Measurements from ENCODE around the gene LETMD1. TPM values are rescaled to one million over a fixed set of nuclear protein-coding genes. Genes with fewer than 3 reads are reported as not detected.

The LETMD1 gene
- total and polyA plus RNA-seq, 9 of the 15 experiments (the other 6 are each of a cell fraction or from before 2014, with no cell fraction given), result 58.7 to 163 (median 75.4) TPM

- intact Hi-C loops (cut with micrococcal nuclease) (loop anchor here (1.0 to 2.0 kb wide), 2 partner anchors 34 to 133 kb away; partner anchors contain the start of gene LETMD1), in situ Hi-C loops (cut with MboI) (no loop called here)
- Histone ChIP-seq H4K20me1 (replicated peaks; ENCODE audit: control insufficient read depth, insufficient read depth, low read length) (no peaks in the 10 kb centered on the region), H3K4me2 (ENCODE audit: insufficient read depth, low read length) (peak within 1 kb of the TSS; percentile 94), H3K9me3 (replicated peaks; ENCODE audit: control insufficient read depth, insufficient read depth, low read depth, low read length) (no peaks in the 10 kb centered on the region), H3K4me1 (replicated peaks in 1 of 2; ENCODE audit: control insufficient read depth in 2 of 2, insufficient read depth in 2 of 2, low read length in 2 of 2) (peaks cover 14 to 17% of the 10 kb centered on the region in 2 experiments; a peak in 3 of 5 replicates), H3K4me3 (peak within 1 kb of the TSS; percentile 99), H3K9ac (ENCODE audit: insufficient read depth in 1 of 2, low read depth in 2 of 2, low read length in 2 of 2) (peak within 1 kb of the TSS; percentile 66 to 96), H3K9me1 (ENCODE audit: control insufficient read depth, insufficient read depth, low read length) (no peaks in the 10 kb centered on the region), H3K36me3 (ENCODE audit: control insufficient read depth, insufficient read depth, low read length) (no peaks in the 10 kb centered on the region), H3K27me3 (ENCODE audit: control insufficient read depth in 2 of 2, insufficient read depth in 2 of 2, low read length in 2 of 2) (no peaks in the 10 kb centered on the region; a peak in 1 of 5 replicates), H3K27ac (ENCODE audit: extremely low read depth, low read depth, low read length) (peak within 1 kb of the TSS; percentile 82), H2AFZ (ENCODE audit: low read depth, low read length) (peak within 1 kb of the TSS; percentile 99), H3K79me2 (ENCODE audit: control insufficient read depth, insufficient read depth, low read length) (peaks cover 20% of the 10 kb centered on the region)
- BruUV-seq (replicated peaks), result no TSS peak
- FAIRE-seq (peak; percentile 69), DNase-seq (ENCODE audit: extremely low read depth in 1 of 4, low spot score in 3 of 4) (peak; percentile 93 to 97 (median 95)), ATAC-seq (peak; percentile 100)
- ChIA-PET CTCF (ENCODE audit: low intra/inter-chr PET ratio) (no interaction called here), POLR2A (interaction anchor here (0.5 to 3.1 kb wide), 44 partner anchors 9 to 1709 kb away, joined by 3 to 25 read pairs (median 4); partner anchors contain the start of genes DAZAP2, POU6F1 and SLC11A2)
- WGBS (ENCODE audit: insufficient coverage, low coverage, missing lambda C conversion rate), result under 1% methylated on average over 46 of the region's 74 CpGs
- TF ChIP-seq ZNF586 (CRISPR knock-in tag; conservative IDR thresholded peaks at IDR 0.05) (no peak), ESRRB (CRISPR knock-in tag; IDR thresholded peaks at IDR 0.05; ENCODE audit: borderline replicate concordance) (no peak), SMAD4 (CRISPR knock-in tag; conservative IDR thresholded peaks at IDR 0.05) (peak; percentile 69), MCM5 (IDR thresholded peaks at IDR 0.05; ENCODE audit: low read depth) (no peak), TFAP4 (CRISPR knock-in tag; IDR thresholded peaks at IDR 0.05; ENCODE audit: borderline replicate concordance) (peak; percentile 82), CHD4 (IDR thresholded peaks at IDR 0.05; ENCODE audit: insufficient read depth, insufficient replicate concordance, low read depth, low read length, poor library complexity, severe bottlenecking) (no peak), DPF2 (IDR thresholded peaks at IDR 0.05) (0 out of 2 replicates have a peak, but pooled peaks have one; percentile 2), KDM5B (IDR thresholded peaks at IDR 0.05; ENCODE audit: insufficient replicate concordance, low read depth, low read length) (peak; percentile 97), PCBP1 (IDR thresholded peaks at IDR 0.05; ENCODE audit: low read depth, low read length, poor library complexity, severe bottlenecking) (peak; percentile 71), ZC3H4 (CRISPR knock-in tag; IDR thresholded peaks at IDR 0.05; ENCODE audit: borderline replicate concordance) (0 out of 2 replicates have a peak, but pooled peaks have one; percentile 77)
- TF ChIP-seq, protein P1, sequence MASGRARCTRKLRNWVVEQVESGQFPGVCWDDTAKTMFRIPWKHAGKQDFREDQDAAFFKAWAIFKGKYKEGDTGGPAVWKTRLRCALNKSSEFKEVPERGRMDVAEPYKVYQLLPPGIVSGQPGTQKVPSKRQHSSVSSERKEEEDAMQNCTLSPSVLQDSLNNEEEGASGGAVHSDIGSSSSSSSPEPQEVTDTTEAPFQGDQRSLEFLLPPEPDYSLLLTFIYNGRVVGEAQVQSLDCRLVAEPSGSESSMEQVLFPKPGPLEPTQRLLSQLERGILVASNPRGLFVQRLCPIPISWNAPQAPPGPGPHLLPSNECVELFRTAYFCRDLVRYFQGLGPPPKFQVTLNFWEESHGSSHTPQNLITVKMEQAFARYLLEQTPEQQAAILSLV (tag; IDR thresholded peaks at IDR 0.05), result no peak
- TF ChIP-seq, protein P2, sequence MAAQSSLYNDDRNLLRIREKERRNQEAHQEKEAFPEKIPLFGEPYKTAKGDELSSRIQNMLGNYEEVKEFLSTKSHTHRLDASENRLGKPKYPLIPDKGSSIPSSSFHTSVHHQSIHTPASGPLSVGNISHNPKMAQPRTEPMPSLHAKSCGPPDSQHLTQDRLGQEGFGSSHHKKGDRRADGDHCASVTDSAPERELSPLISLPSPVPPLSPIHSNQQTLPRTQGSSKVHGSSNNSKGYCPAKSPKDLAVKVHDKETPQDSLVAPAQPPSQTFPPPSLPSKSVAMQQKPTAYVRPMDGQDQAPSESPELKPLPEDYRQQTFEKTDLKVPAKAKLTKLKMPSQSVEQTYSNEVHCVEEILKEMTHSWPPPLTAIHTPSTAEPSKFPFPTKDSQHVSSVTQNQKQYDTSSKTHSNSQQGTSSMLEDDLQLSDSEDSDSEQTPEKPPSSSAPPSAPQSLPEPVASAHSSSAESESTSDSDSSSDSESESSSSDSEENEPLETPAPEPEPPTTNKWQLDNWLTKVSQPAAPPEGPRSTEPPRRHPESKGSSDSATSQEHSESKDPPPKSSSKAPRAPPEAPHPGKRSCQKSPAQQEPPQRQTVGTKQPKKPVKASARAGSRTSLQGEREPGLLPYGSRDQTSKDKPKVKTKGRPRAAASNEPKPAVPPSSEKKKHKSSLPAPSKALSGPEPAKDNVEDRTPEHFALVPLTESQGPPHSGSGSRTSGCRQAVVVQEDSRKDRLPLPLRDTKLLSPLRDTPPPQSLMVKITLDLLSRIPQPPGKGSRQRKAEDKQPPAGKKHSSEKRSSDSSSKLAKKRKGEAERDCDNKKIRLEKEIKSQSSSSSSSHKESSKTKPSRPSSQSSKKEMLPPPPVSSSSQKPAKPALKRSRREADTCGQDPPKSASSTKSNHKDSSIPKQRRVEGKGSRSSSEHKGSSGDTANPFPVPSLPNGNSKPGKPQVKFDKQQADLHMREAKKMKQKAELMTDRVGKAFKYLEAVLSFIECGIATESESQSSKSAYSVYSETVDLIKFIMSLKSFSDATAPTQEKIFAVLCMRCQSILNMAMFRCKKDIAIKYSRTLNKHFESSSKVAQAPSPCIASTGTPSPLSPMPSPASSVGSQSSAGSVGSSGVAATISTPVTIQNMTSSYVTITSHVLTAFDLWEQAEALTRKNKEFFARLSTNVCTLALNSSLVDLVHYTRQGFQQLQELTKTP (IDR thresholded peaks at IDR 0.05; ENCODE audit: low read depth in 1 of 2, partially characterized antibody in 2 of 2), result peak in 1 of 2 experiments; percentile 95
These were observed 35.2 kb downstream of the LETMD1 start, which contains the start of gene CSRNP2 for GRCh38 chr12:51083126-51083833. Gene CSRNP2 (minus strand): TSS chr12:51083596. CDS start chr12:51076561, 7,035 bp downstream.

All from K562 (cell line).